Tibial nerve (tissue), 4 donors: ENCODE results near the gene IL1RAPL2.

Experiments
- EP300 ChIP-seq, 2 donors: sonication (generic); formaldehyde crosslinking; IDR thresholded peaks; one replicate each; pipeline ENCODE4 v1.6.1; 2017; ENCODE audit warnings: antibody characterized with exemption in 2 of 2, mild to moderate bottlenecking in 1 of 2
- TF ChIP-seq, protein P1 (sequence below), 5 experiments: fragments of 200-600 bp in 3 of 5; fragments of 450-650 bp in 2 of 5; sonication (generic) in 3 of 5; IDR thresholded peaks; one replicate each; pipeline ENCODE4 v1.5.1; 2016 to 2019; ENCODE audit warnings: antibody characterized with exemption in 5 of 5, mild to moderate bottlenecking in 3 of 5, moderate library complexity in 2 of 5

DNA sequence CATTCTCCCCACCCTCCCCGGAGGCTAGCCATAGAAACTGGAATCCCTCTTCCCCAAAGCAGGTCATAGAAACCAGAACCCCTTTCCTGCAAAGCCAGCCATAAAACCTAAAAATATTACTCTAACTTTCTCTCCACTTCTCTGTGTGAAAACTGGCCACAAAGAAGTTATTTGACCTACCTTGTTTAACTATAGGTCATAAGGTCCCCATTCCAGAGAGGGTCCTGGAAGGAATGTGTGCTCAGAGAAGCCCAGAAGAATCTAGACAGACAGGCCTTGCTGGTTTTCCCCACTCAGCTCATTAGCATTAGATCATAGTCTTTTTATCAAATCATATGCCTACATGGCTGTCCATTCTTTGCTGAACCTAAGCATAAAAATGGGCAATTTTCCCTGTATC lies 707.3 kb downstream of the IL1RAPL2 start:
- TF ChIP-seq, protein P1, sequence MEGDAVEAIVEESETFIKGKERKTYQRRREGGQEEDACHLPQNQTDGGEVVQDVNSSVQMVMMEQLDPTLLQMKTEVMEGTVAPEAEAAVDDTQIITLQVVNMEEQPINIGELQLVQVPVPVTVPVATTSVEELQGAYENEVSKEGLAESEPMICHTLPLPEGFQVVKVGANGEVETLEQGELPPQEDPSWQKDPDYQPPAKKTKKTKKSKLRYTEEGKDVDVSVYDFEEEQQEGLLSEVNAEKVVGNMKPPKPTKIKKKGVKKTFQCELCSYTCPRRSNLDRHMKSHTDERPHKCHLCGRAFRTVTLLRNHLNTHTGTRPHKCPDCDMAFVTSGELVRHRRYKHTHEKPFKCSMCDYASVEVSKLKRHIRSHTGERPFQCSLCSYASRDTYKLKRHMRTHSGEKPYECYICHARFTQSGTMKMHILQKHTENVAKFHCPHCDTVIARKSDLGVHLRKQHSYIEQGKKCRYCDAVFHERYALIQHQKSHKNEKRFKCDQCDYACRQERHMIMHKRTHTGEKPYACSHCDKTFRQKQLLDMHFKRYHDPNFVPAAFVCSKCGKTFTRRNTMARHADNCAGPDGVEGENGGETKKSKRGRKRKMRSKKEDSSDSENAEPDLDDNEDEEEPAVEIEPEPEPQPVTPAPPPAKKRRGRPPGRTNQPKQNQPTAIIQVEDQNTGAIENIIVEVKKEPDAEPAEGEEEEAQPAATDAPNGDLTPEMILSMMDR (IDR thresholded peaks at IDR 0.05), result no peak
- no peak for TF ChIP-seq EP300 (IDR thresholded peaks at IDR 0.05)
